GM19397 (cell line): Measurements from ENCODE around the gene ENTPD1.
"Not testable (repeated sequence)": the region's sequence is repeated elsewhere in the genome, so short reads cannot be mapped to it uniquely, and the experiment has no call there.

Experiments used
- ATAC-seq: cut with Tn5 transposase; IDR thresholded peaks from one replicate; pipeline ENCODE4 v1.9.1; 2021; ENCODE audit warnings: mild to moderate bottlenecking, moderate library complexity; ENCODE audit not compliant: unreplicated experiment

The ENTPD1 gene

GRCh38 chr10:95792874-95793285 is 36.9 kb downstream of the ENTPD1 start:
- no peak for ATAC-seq

GRCh38 chr10:95793401-95794045 is 37.6 kb downstream of the ENTPD1 start:
- peak; percentile 43 for ATAC-seq

- ATAC-seq, result no peak
Measured at GRCh38 chr10:95794195-95794594, 38.2 kb downstream of the ENTPD1 start.

GRCh38 chr10:95795602-95796001 is 39.6 kb downstream of the ENTPD1 start:
- ATAC-seq, result no peak

- ATAC-seq, result no peak
Measured at GRCh38 chr10:95796504-95796903, 40.5 kb downstream of the ENTPD1 start.

GRCh38 chr10:95798096-95798855 is 42.3 kb downstream of the ENTPD1 start:
- ATAC-seq, result no peak

- not testable (repeated sequence) for ATAC-seq
Measured at GRCh38 chr10:95800286-95800685, 44.3 kb downstream of the ENTPD1 start.

- ATAC-seq, result not testable (repeated sequence)
Measured at GRCh38 chr10:95806687-95807380, 50.9 kb downstream of the ENTPD1 start.

GRCh38 chr10:95808705-95809308 is 52.8 kb downstream of the ENTPD1 start:
- ATAC-seq, result not testable (repeated sequence)

GRCh38 chr10:95809370-95810197 is 53.6 kb downstream of the ENTPD1 start:
- ATAC-seq, result no peak

- no peak for ATAC-seq
Measured at GRCh38 chr10:95810198-95810976, 54.4 kb downstream of the ENTPD1 start.

GRCh38 chr10:95813054-95813685 is 57.2 kb downstream of the ENTPD1 start:
- no peak for ATAC-seq

- no peak for ATAC-seq
Measured at GRCh38 chr10:95814011-95814727, 58.2 kb downstream of the ENTPD1 start.

GRCh38 chr10:95815133-95815532 is 59.2 kb downstream of the ENTPD1 start:
- ATAC-seq, result no peak

- no peak for ATAC-seq
Measured at GRCh38 chr10:95815701-95816240, 59.8 kb downstream of the ENTPD1 start.

GRCh38 chr10:95818010-95818409 is 62.0 kb downstream of the ENTPD1 start:
- ATAC-seq, result no peak

- ATAC-seq, result no peak
Measured at GRCh38 chr10:95818668-95819067, 62.7 kb downstream of the ENTPD1 start.

- ATAC-seq, result no peak
Measured at GRCh38 chr10:95819620-95820329, 63.8 kb downstream of the ENTPD1 start.
